Measurements from ENCODE around the gene DCAF8.

The DCAF8 gene

GRCh38 chr1:160206036-160206389 lies 56.3 kb downstream of the DCAF8 start:
- in situ Hi-C loops (cut with HindIII; ENCODE audit: low sequenced_read_pairs): loop anchor here (10.0 kb wide), 1 partner anchor 61 kb away; no protein-coding TSS in a partner anchor

- in situ Hi-C loops (cut with HindIII; ENCODE audit: low sequenced_read_pairs): loop anchor here (10.0 kb wide), 1 partner anchor 61 kb away; no protein-coding TSS in a partner anchor
Observed at GRCh38 chr1:160205242-160206035, 56.9 kb downstream of the DCAF8 start, which contains the start of gene PEA15. PEA15 (plus strand) TSS chr1:160205384; CDS start chr1:160211545, 6,161 bp downstream.

GRCh38 chr1:160204526-160205241 lies 57.7 kb downstream of the DCAF8 start:
- in situ Hi-C loops (cut with HindIII; ENCODE audit: low sequenced_read_pairs): loop anchor here (10.0 kb wide), 1 partner anchor 60 kb away; no protein-coding TSS in a partner anchor

- in situ Hi-C loops (cut with HindIII; ENCODE audit: low sequenced_read_pairs): loop anchor here (10.0 kb wide), 1 partner anchor 56 kb away; no protein-coding TSS in a partner anchor
Observed at GRCh38 chr1:160200786-160201185, 61.6 kb downstream of the DCAF8 start.

GRCh38 chr1:160197231-160197630 lies 65.1 kb downstream of the DCAF8 start:
- in situ Hi-C loops (cut with HindIII; ENCODE audit: low sequenced_read_pairs): no loop called here

- in situ Hi-C loops (cut with HindIII; ENCODE audit: low sequenced_read_pairs): no loop called here
Observed at GRCh38 chr1:160196143-160196542, 66.2 kb downstream of the DCAF8 start.

- in situ Hi-C loops (cut with HindIII; ENCODE audit: low sequenced_read_pairs): no loop called here
Observed at GRCh38 chr1:160194737-160195059, 67.7 kb downstream of the DCAF8 start.

- in situ Hi-C loops (cut with HindIII; ENCODE audit: low sequenced_read_pairs): no loop called here
Observed at GRCh38 chr1:160193832-160194736, 68.3 kb downstream of the DCAF8 start.

GRCh38 chr1:160193091-160193819 lies 69.1 kb downstream of the DCAF8 start:
- in situ Hi-C loops (cut with HindIII; ENCODE audit: low sequenced_read_pairs): no loop called here

- in situ Hi-C loops (cut with HindIII; ENCODE audit: low sequenced_read_pairs): no loop called here
Observed at GRCh38 chr1:160192234-160192633, 70.1 kb downstream of the DCAF8 start.

- in situ Hi-C loops (cut with HindIII; ENCODE audit: low sequenced_read_pairs): no loop called here
Observed at GRCh38 chr1:160191756-160192155, 70.6 kb downstream of the DCAF8 start.

- in situ Hi-C loops (cut with HindIII; ENCODE audit: low sequenced_read_pairs): no loop called here
Observed at GRCh38 chr1:160189649-160190625, 72.4 kb downstream of the DCAF8 start, which contains the start of gene CASQ1. CASQ1 (plus strand) TSS chr1:160190575; CDS start chr1:160190752, 177 bp downstream.

- in situ Hi-C loops (cut with HindIII; ENCODE audit: low sequenced_read_pairs): no loop called here
Observed at GRCh38 chr1:160188341-160188740, 74.0 kb downstream of the DCAF8 start.

GRCh38 chr1:160187407-160187806 lies 74.9 kb downstream of the DCAF8 start:
- in situ Hi-C loops (cut with HindIII; ENCODE audit: low sequenced_read_pairs): no loop called here

GRCh38 chr1:160186729-160187128 lies 75.6 kb downstream of the DCAF8 start:
- in situ Hi-C loops (cut with HindIII; ENCODE audit: low sequenced_read_pairs): no loop called here

GRCh38 chr1:160186246-160186645 lies 76.1 kb downstream of the DCAF8 start:
- in situ Hi-C loops (cut with HindIII; ENCODE audit: low sequenced_read_pairs): no loop called here

GRCh38 chr1:160179336-160179735 lies 83.0 kb downstream of the DCAF8 start:
- in situ Hi-C loops (cut with HindIII; ENCODE audit: low sequenced_read_pairs): no loop called here

GRCh38 chr1:160178731-160179130 lies 83.6 kb downstream of the DCAF8 start:
- in situ Hi-C loops (cut with HindIII; ENCODE audit: low sequenced_read_pairs): no loop called here

- in situ Hi-C loops (cut with HindIII; ENCODE audit: low sequenced_read_pairs): no loop called here
Observed at GRCh38 chr1:160177667-160178066, 84.7 kb downstream of the DCAF8 start.

Measured in DLD1 (cell line).